AG04450 (cell line): ENCODE results near the gene PPP1R14C. TPM values are rescaled to one million over a fixed set of nuclear protein-coding genes. Genes with fewer than 3 reads are reported as not detected.

Experiments
- CTCF ChIA-PET: fragments of 300-600, 350-600 bp; formaldehyde crosslinking; extraction: SDS; loops from one replicate; lab custom pipeline; 2022; ENCODE audit warnings: antibody characterized with exemption, inconsistent platforms; lab: Charles Lee
- POLR2A ChIA-PET: fragments of 350-600 bp; formaldehyde crosslinking; extraction: SDS; loops from one replicate; lab custom pipeline; 2021; ENCODE audit warnings: antibody characterized with exemption, inconsistent platforms; lab: Yijun Ruan, JAX
- DNase-seq: peaks from one replicate; pipeline ENCODE4 v3.0.0-alpha.2; 2011; ENCODE audit warnings: low read depth, low spot score
- H3K27ac ChIP-seq: one replicate; pipeline ENCODE4 v1.5.1; 2012; ENCODE audit warnings: low read depth, low read length, control low read depth
- H3K27me3 ChIP-seq: one replicate; pipeline ENCODE4 v1.6.0; 2012; ENCODE audit warnings: low read length; ENCODE audit not compliant: control insufficient read depth, insufficient read depth
- H3K4me3 ChIP-seq: 2 replicates; pipeline ENCODE4 v1.5.1; 2011; ENCODE audit warnings: mild to moderate bottlenecking, low read depth, low read length, control low read depth
- H3K9me3 ChIP-seq: 2 replicates; pipeline ENCODE4 v1.5.1; 2012; ENCODE audit warnings: low read length; ENCODE audit not compliant: control insufficient read depth, insufficient read depth
- polyA plus RNA-seq: library from polyadenylated mRNA; depleted of rRNA; stranded (reverse); fragments of >200 nt; gene quantifications from 2 replicates; pipeline ENCODE4 v1.2.3, GENCODE V29; 2011
- TF ChIP-seq, protein P1 (sequence below): IDR thresholded peaks from 2 replicates; pipeline ENCODE4 v1.5.1; 2011; ENCODE audit warnings: low read depth, low read length, control low read depth, inconsistent platforms

PPP1R14C gene
- polyA plus RNA-seq, 1 experiment = not detected

DNA sequence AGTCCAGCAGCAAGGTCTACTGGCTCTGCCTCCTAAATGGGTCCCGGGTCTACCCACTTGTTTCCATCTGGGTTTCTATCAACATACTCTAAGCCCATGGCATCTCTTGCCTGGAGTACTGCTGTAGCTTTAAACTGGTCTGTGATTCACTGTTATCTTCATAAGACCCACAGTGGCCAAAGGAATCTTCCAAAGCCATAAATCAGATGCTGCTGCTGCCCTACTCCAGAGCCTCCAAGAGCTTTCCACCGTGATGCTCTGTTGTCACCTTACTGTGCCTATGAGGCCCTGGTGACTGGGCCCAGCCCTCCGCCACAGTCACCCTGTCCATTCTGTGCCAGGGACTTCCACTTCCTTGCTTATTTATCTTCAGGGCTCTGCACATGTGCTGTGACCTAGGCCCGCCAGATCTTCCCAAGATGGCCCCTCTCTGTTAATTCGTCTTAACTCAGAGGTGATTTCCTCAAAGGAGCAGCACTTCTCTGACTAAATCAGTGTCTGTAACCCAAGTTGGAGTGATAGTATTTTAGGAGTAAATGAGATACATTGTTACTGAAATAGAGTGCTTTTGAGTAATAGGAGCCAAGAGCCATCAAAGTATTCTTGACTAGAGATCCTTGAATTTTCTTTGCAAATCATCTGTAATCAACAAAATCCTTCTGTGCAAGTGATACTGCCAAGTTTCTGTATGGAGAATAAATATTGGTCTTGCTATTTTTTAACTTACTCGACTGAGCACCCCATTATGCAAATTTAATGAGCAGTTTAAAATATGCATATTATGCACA lies 102.5 kb downstream of the PPP1R14C start:
- Histone ChIP-seq H3K27me3 (no peaks in the 10 kb centered on the region), H3K4me3 (no peak overlapping the region), H3K27ac (no peak overlapping the region), H3K9me3 (no peaks in the 10 kb centered on the region)
- POLR2A ChIA-PET = no interaction called here
- no peak for DNase-seq
- TF ChIP-seq, protein P1, sequence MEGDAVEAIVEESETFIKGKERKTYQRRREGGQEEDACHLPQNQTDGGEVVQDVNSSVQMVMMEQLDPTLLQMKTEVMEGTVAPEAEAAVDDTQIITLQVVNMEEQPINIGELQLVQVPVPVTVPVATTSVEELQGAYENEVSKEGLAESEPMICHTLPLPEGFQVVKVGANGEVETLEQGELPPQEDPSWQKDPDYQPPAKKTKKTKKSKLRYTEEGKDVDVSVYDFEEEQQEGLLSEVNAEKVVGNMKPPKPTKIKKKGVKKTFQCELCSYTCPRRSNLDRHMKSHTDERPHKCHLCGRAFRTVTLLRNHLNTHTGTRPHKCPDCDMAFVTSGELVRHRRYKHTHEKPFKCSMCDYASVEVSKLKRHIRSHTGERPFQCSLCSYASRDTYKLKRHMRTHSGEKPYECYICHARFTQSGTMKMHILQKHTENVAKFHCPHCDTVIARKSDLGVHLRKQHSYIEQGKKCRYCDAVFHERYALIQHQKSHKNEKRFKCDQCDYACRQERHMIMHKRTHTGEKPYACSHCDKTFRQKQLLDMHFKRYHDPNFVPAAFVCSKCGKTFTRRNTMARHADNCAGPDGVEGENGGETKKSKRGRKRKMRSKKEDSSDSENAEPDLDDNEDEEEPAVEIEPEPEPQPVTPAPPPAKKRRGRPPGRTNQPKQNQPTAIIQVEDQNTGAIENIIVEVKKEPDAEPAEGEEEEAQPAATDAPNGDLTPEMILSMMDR = no peak
- CTCF ChIA-PET = no interaction called here

DNA sequence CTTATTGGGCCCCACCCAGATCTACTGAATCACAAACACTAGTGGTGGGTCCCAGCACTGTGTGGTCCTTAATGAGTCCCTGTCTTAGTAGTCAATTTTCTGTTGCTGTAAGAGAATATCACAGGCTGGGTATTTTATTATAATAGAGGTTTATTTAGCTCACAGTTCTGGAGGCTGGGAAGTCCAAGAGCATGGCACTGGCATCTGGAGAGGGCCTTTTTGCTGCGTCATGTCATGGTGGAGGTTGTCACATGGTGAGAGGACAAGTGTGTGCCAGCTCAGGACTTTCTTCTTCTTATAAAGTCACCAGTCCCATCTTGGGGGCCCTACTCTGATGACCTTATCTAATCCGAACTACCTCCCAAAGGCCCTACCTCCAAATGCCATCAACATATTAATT lies 105.0 kb downstream of the PPP1R14C start:
- ChIA-PET CTCF (no interaction called here), POLR2A (no interaction called here)
- H3K27me3 ChIP-seq = no peaks in the 10 kb centered on the region
- TF ChIP-seq, protein P1 = no peak
- no peak overlapping the region for H3K27ac ChIP-seq
- H3K4me3 ChIP-seq = no peak overlapping the region
- DNase-seq = no peak
- H3K9me3 ChIP-seq = no peaks in the 10 kb centered on the region

GRCh38 chr6:150248300-150248699 lies 105.5 kb downstream of the PPP1R14C start:
- TF ChIP-seq, protein P1 = no peak

GRCh38 chr6:150249261-150249660 lies 106.4 kb downstream of the PPP1R14C start:
- DNase-seq = no peak
- Histone ChIP-seq H3K9me3 (no peaks in the 10 kb centered on the region), H3K27me3 (no peaks in the 10 kb centered on the region), H3K4me3 (no peak overlapping the region), H3K27ac (no peak overlapping the region)
- ChIA-PET POLR2A (no interaction called here), CTCF (no interaction called here)
- TF ChIP-seq, protein P1 = no peak

More at GRCh38 chr6:150248300-150248699, 105.5 kb downstream of the PPP1R14C start:
- ChIA-PET CTCF (no interaction called here), POLR2A (no interaction called here)
- H3K27ac ChIP-seq = no peak overlapping the region
- H3K4me3 ChIP-seq = no peak overlapping the region
- H3K27me3 ChIP-seq = no peaks in the 10 kb centered on the region
- no peak for DNase-seq
- H3K9me3 ChIP-seq = no peaks in the 10 kb centered on the region

DNA sequence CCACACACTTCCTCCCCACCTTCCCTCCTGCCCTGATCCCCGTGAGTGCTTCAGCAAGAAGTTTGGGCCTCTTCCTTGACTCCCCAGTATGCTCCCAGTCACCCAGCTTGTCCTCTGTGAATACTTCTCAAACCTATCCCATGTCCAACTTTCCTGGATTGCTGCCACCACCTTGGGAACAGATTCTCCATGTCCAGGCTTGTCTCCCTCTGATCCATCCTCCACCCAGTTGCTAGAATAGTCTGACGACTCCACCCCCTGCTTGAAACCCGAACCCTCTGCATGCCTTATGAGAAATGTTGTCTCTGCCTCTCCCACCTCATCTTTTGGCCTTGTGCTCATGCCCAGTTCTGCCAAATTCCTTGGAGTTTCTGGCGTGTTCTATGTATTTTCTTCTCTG lies 108.0 kb downstream of the PPP1R14C start:
- TF ChIP-seq, protein P1 = no peak
- no peak for DNase-seq
- no peaks in the 10 kb centered on the region for H3K27me3 ChIP-seq
- H3K4me3 ChIP-seq = no peak overlapping the region
- H3K9me3 ChIP-seq = no peaks in the 10 kb centered on the region; the same call in 1 of the 2 replicates
- ChIA-PET POLR2A (no interaction called here), CTCF (no interaction called here)
- H3K27ac ChIP-seq = no peak overlapping the region
